Gastrocnemius medialis (tissue), 4 donors: Measurements from ENCODE around the gene P4HA1. TPM values are rescaled to one million over a fixed set of nuclear protein-coding genes. Genes with fewer than 3 reads are reported as not detected.

Source experiments
- ATAC-seq, 2 donors: fragments of 150-250 bp; one replicate each; pipeline ENCODE4 v1.9.1; 2016
- DNase-seq, 2 donors: peaks; one replicate each; pipeline ENCODE4 v3.0.0-alpha.2; 2019
- H3K27ac ChIP-seq, 4 donors: fragments of 200-600 bp; sonication (generic); 1 replicate in 1 of 4; 2 replicates in 3 of 4; pipeline ENCODE4 v1.5.1; 2016 to 2018; ENCODE audit warnings: mild to moderate bottlenecking in 2 of 4, moderate library complexity in 1 of 4
- H3K27me3 ChIP-seq, 3 donors: fragments of 200-600 bp; sonication (generic) in 2 of 3; 1 replicate in 1 of 3; 2 replicates in 2 of 3; pipeline versions ENCODE4 v1.5.1 to v1.6.0; 2016 to 2019; ENCODE audit warnings: mild to moderate bottlenecking in 1 of 3, moderate library complexity in 1 of 3
- H3K36me3 ChIP-seq, 2 donors: fragments of 200-600 bp; sonication (generic) in 1 of 2; one replicate each; pipeline ENCODE4 v1.5.1; 2017 to 2018
- H3K4me1 ChIP-seq, 2 donors: fragments of 200-600 bp; sonication (generic) in 1 of 2; one replicate each; pipeline ENCODE4 v1.5.1; 2016 to 2017; ENCODE audit warnings: mild to moderate bottlenecking in 2 of 2
- H3K4me3 ChIP-seq, 4 donors: fragments of 200-600 bp; sonication (generic) in 3 of 4; 1 replicate in 1 of 4; 2 replicates in 3 of 4; pipeline ENCODE4 v1.5.1; 2016 to 2019; ENCODE audit warnings: mild to moderate bottlenecking in 2 of 4
- H3K9me3 ChIP-seq, 3 donors: fragments of 200-600 bp; sonication (generic) in 2 of 3; 1 replicate in 1 of 3; 2 replicates in 2 of 3; pipeline ENCODE4 v1.5.1; 2016 to 2019
- CTCF ChIP-seq, 5 experiments: fragments of 450-650 bp in 3 of 5; fragments of 200-600 bp in 2 of 5; sonication (generic) in 2 of 5; IDR thresholded peaks in 4 of 5; conservative IDR thresholded peaks in 1 of 5; 1 replicate in 4 of 5; 2 replicates in 1 of 5; pipeline ENCODE4 v1.5.1; 2016 to 2019; ENCODE audit warnings: antibody characterized with exemption in 5 of 5, mild to moderate bottlenecking in 3 of 5, moderate library complexity in 3 of 5
- POLR2A ChIP-seq, 2 donors: fragments of 450-650 bp; IDR thresholded peaks; one replicate each; pipeline ENCODE4 v1.6.1; 2017; ENCODE audit warnings: antibody characterized with exemption in 2 of 2, mild to moderate bottlenecking in 2 of 2, moderate library complexity in 2 of 2
- in situ Hi-C, 4 donors: fragments of 200-750 bp; cut with MboI; loops; one replicate each; pipeline versions ENCODE4 v1.15.0 to v1.8.0; 2017; ENCODE audit warnings: low sequenced_read_pairs in 4 of 4
- intact Hi-C: fragments of 100-400 bp; cut with DNase I; formaldehyde crosslinking; loops from one replicate; pipeline ENCODE4 v1.15.1; 2023; ENCODE audit warnings: low total_unique reads
- total RNA-seq, 4 donors: library from RNA; depleted of rRNA; stranded (reverse); fragments of >200 nt; gene quantifications; one replicate each; pipeline versions ENCODE4 v1.1.0 to v1.2.3, GENCODE V29; 2016

The P4HA1 gene
- total RNA-seq, 4 donors from 2014 or later, result 65.3 to 348 (median 217) TPM

- Histone ChIP-seq H3K4me3 (no peak overlapping the region), H3K9me3 (no peaks in the 10 kb centered on the region), H3K27ac (peak overlapping the region; percentile 91 to 96 (median 94)), H3K4me1 (peaks cover 19 to 34% of the 10 kb centered on the region in 2 donors), H3K27me3 (no peaks in the 10 kb centered on the region), H3K36me3 (no peaks in the 10 kb centered on the region)
- ATAC-seq (no peak), DNase-seq (no peak)
- intact Hi-C loops (no loop called here), in situ Hi-C loops (no loop called here)
- TF ChIP-seq CTCF (IDR thresholded peaks at IDR 0.05 in 4 of 5, conservative IDR thresholded peaks at IDR 0.05 in 1 of 5) (no peak), POLR2A (IDR thresholded peaks at IDR 0.05) (no peak)
Observed at GRCh38 chr10:73119952-73120351, 23.3 kb upstream of the P4HA1 start.

- Histone ChIP-seq H3K27ac (peak overlapping the region; percentile 91 to 96 (median 94)), H3K36me3 (no peaks in the 10 kb centered on the region)
Observed at GRCh38 chr10:73119457-73119856, 22.8 kb upstream of the P4HA1 start.

GRCh38 chr10:73117976-73118743, 21.5 kb upstream of the P4HA1 start:
- TF ChIP-seq CTCF (IDR thresholded peaks at IDR 0.05 in 4 of 5, conservative IDR thresholded peaks at IDR 0.05 in 1 of 5), result no peak
- peak; percentile 63 to 82 for TF ChIP-seq POLR2A (IDR thresholded peaks at IDR 0.05)
- ATAC-seq (peak; percentile 93 to 95), DNase-seq (peak in 1 of 2 donors; percentile 24)
- Histone ChIP-seq H3K36me3 (no peaks in the 10 kb centered on the region), H3K4me1 (peaks cover 31 to 45% of the 10 kb centered on the region in 2 donors), H3K27me3 (no peaks in the 10 kb centered on the region), H3K9me3 (no peaks in the 10 kb centered on the region), H3K4me3 (peak overlapping the region in 2 of 4 donors; percentile 15 to 27), H3K27ac (peak overlapping the region; percentile 91 to 96 (median 94))
- in situ Hi-C loops, result no loop called here
- intact Hi-C loops, result loop anchor here (1.0 kb wide), 1 partner anchor 22 kb away; the partner anchor contains the start of gene P4HA1

More at GRCh38 chr10:73119457-73119856, 22.8 kb upstream of the P4HA1 start:
- Histone ChIP-seq H3K27me3 (no peaks in the 10 kb centered on the region), H3K4me3 (no peak overlapping the region), H3K4me1 (peaks cover 19 to 34% of the 10 kb centered on the region in 2 donors), H3K9me3 (no peaks in the 10 kb centered on the region)
- in situ Hi-C loops (no loop called here), intact Hi-C loops (no loop called here)
- TF ChIP-seq CTCF (IDR thresholded peaks at IDR 0.05 in 4 of 5, conservative IDR thresholded peaks at IDR 0.05 in 1 of 5) (no peak), POLR2A (IDR thresholded peaks at IDR 0.05) (no peak)
- DNase-seq (no peak), ATAC-seq (no peak)

GRCh38 chr10:73116017-73116416, 19.4 kb upstream of the P4HA1 start:
- intact Hi-C loops, result no loop called here
- in situ Hi-C loops, result no loop called here
- H3K4me3 ChIP-seq, result no peak overlapping the region
- H3K36me3 ChIP-seq, result no peaks in the 10 kb centered on the region
- no peaks in the 10 kb centered on the region for H3K9me3 ChIP-seq
- H3K27me3 ChIP-seq, result no peaks in the 10 kb centered on the region
- ATAC-seq (no peak), DNase-seq (no peak)
- TF ChIP-seq CTCF (IDR thresholded peaks at IDR 0.05 in 4 of 5, conservative IDR thresholded peaks at IDR 0.05 in 1 of 5) (no peak), POLR2A (IDR thresholded peaks at IDR 0.05) (no peak)
- H3K4me1 ChIP-seq, result peaks cover 39 to 57% of the 10 kb centered on the region in 2 donors
- peak overlapping the region; percentile 91 to 96 (median 94) for H3K27ac ChIP-seq
